ENCODE results near the gene PRSS33. TPM values are rescaled to one million over a fixed set of nuclear protein-coding genes. Genes with fewer than 3 reads are reported as not detected.

The PRSS33 gene
- total RNA-seq, 1 experiment from 2014 or later: not detected

DNA sequence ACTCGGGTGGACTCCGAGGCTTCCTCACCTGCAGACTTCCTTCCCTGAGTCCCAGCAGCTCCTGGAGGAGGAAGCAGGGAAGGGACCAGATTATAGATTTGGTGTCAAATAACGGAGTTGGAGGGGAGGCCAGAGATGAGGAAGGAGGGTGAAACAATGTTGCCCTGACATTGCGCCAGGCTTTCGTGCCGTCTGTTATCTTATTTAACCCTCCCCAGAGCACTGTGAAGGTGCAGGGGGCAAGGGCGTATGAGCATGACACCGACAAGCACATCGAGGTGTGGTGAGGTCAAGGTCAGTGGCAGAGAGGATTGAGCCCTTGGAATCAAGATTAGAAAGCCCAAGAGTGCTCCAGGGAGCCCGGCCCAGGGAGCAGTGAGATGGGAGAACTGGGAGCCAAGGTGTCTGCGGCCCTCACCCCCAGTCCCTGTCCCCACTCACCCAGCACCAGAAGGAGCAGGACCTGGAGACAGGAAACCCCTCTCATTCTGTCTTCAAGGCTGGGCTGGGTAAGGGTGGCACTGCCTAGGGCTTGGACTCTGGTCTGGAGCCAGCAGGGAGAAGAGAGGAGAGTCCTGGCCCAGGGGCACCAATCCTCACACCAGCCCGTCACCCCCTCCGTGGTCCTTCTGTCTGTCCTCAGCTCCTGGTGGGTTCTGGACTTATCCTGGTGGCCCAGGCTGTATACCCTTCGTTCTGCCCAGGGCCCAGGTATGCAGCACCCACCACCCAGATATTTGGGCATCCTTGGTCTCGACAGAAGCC is 1.1 kb downstream of the PRSS33 start:
- no peaks in the 10 kb centered on the region for H3K9me2 ChIP-seq (replicated peaks; ENCODE audit: insufficient read depth, low read length)
- H3K9ac ChIP-seq (ENCODE audit: low read length): no peak overlapping the region
- no peaks in the 10 kb centered on the region for H3K79me2 ChIP-seq (ENCODE audit: low read length)
- H2AFZ ChIP-seq (ENCODE audit: low read length): no peak overlapping the region
- no peak for DNase-seq
- no peaks in the 10 kb centered on the region for H3K27me3 ChIP-seq (ENCODE audit: low read length)
- H3K27ac ChIP-seq (ENCODE audit: low read length): no peak overlapping the region
- no peaks in the 10 kb centered on the region for H3K9me3 ChIP-seq (ENCODE audit: low read length)
- H3K4me1 ChIP-seq (ENCODE audit: low read length): no peaks in the 10 kb centered on the region
- H3K4me3 ChIP-seq (ENCODE audit: low read length): no peak overlapping the region
- no peaks in the 10 kb centered on the region for H3K36me3 ChIP-seq (ENCODE audit: insufficient read depth, low read length)
- no peak overlapping the region for H3K4me2 ChIP-seq (ENCODE audit: low read depth, low read length, poor library complexity, severe bottlenecking)
- H4K20me1 ChIP-seq (ENCODE audit: insufficient read depth, low read depth, low read length): no peaks in the 10 kb centered on the region

- DNase-seq: no peak
- no peak overlapping the region for H3K4me2 ChIP-seq (ENCODE audit: low read depth, low read length, poor library complexity, severe bottlenecking)
Measured at GRCh38 chr16:2785101-2785991, 2.0 kb downstream of the PRSS33 start.

GRCh38 chr16:2784358-2785100 is 2.8 kb downstream of the PRSS33 start:
- no peaks in the 10 kb centered on the region for H4K20me1 ChIP-seq (ENCODE audit: insufficient read depth, low read depth, low read length)
- no peak for DNase-seq
- H3K36me3 ChIP-seq (ENCODE audit: insufficient read depth, low read length): no peaks in the 10 kb centered on the region
- no peaks in the 10 kb centered on the region for H3K9me2 ChIP-seq (replicated peaks; ENCODE audit: insufficient read depth, low read length)
- no peak overlapping the region for H3K4me2 ChIP-seq (ENCODE audit: low read depth, low read length, poor library complexity, severe bottlenecking)
- H3K9me3 ChIP-seq (ENCODE audit: low read length): no peaks in the 10 kb centered on the region
- H3K4me1 ChIP-seq (ENCODE audit: low read length): no peaks in the 10 kb centered on the region
- no peak overlapping the region for H3K27ac ChIP-seq (ENCODE audit: low read length)
- no peaks in the 10 kb centered on the region for H3K79me2 ChIP-seq (ENCODE audit: low read length)
- no peak overlapping the region for H2AFZ ChIP-seq (ENCODE audit: low read length)
- no peak overlapping the region for H3K9ac ChIP-seq (ENCODE audit: low read length)
- no peaks in the 10 kb centered on the region for H3K27me3 ChIP-seq (ENCODE audit: low read length)
- H3K4me3 ChIP-seq (ENCODE audit: low read length): no peak overlapping the region

More at GRCh38 chr16:2785101-2785991, 2.0 kb downstream of the PRSS33 start:
- no peaks in the 10 kb centered on the region for H3K27me3 ChIP-seq (ENCODE audit: low read length)
- H3K79me2 ChIP-seq (ENCODE audit: low read length): no peaks in the 10 kb centered on the region
- H4K20me1 ChIP-seq (ENCODE audit: insufficient read depth, low read depth, low read length): no peaks in the 10 kb centered on the region
- H3K9me2 ChIP-seq (replicated peaks; ENCODE audit: insufficient read depth, low read length): no peaks in the 10 kb centered on the region
- no peaks in the 10 kb centered on the region for H3K4me1 ChIP-seq (ENCODE audit: low read length)
- no peak overlapping the region for H3K9ac ChIP-seq (ENCODE audit: low read length)
- no peak overlapping the region for H3K4me3 ChIP-seq (ENCODE audit: low read length)
- H3K36me3 ChIP-seq (ENCODE audit: insufficient read depth, low read length): no peaks in the 10 kb centered on the region
- no peak overlapping the region for H3K27ac ChIP-seq (ENCODE audit: low read length)
- no peak overlapping the region for H2AFZ ChIP-seq (ENCODE audit: low read length)
- no peaks in the 10 kb centered on the region for H3K9me3 ChIP-seq (ENCODE audit: low read length)

GRCh38 chr16:2783581-2784357 is 3.6 kb downstream of the PRSS33 start:
- Histone ChIP-seq H3K9me3 (ENCODE audit: low read length) (no peaks in the 10 kb centered on the region), H3K4me1 (ENCODE audit: low read length) (no peaks in the 10 kb centered on the region)

DNA sequence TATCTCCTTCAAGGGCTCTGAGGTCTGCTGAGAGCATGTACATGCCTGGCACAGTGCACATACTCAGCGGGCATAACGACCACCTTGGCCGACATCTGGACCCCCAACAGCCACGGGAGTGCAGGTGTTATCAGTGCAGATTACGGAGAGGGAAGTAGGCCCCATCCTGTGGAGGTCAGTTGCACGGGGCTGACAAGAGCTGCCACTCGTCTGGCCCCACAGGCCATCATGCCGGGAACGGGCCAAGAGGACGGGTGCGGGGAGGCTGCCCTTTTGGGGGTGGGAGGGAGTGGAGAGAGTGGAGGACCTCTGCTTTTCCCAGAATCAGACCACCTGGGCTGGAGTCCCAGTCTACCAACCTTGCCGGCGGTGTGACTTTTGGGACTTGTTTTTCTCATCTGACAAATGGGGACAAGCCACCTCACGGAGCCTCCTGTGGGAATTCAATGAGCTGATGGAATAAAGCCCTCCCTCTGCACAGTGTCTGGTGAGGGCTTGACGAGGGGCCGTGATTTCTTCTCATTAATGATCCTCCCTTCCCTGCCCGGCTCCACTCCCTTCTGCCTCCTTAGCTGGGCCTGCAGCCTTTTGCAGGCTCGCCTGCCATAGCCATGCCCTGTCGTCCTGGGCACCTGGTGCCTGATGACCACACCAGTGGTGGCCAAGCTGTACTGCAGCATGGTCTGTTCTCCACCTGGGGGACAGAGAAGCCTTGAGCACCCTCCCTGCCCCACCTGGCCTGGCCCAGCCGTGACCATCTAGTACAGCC is 4.6 kb downstream of the PRSS33 start:
- Histone ChIP-seq H3K27ac (ENCODE audit: low read length) (no peak overlapping the region), H2AFZ (ENCODE audit: low read length) (no peak overlapping the region), H3K4me3 (ENCODE audit: low read length) (no peak overlapping the region), H3K9me3 (ENCODE audit: low read length) (no peaks in the 10 kb centered on the region), H3K9me2 (replicated peaks; ENCODE audit: insufficient read depth, low read length) (no peaks in the 10 kb centered on the region), H3K9ac (ENCODE audit: low read length) (no peak overlapping the region), H4K20me1 (ENCODE audit: insufficient read depth, low read depth, low read length) (no peaks in the 10 kb centered on the region), H3K4me1 (ENCODE audit: low read length) (peaks cover 8% of the 10 kb centered on the region), H3K27me3 (ENCODE audit: low read length) (no peaks in the 10 kb centered on the region), H3K36me3 (ENCODE audit: insufficient read depth, low read length) (no peaks in the 10 kb centered on the region), H3K4me2 (ENCODE audit: low read depth, low read length, poor library complexity, severe bottlenecking) (no peak overlapping the region), H3K79me2 (ENCODE audit: low read length) (peaks cover 3% of the 10 kb centered on the region; the same call in 1 of the 2 replicates)
- no peak for DNase-seq

More at GRCh38 chr16:2783581-2784357, 3.6 kb downstream of the PRSS33 start:
- H3K4me3 ChIP-seq (ENCODE audit: low read length): no peak overlapping the region
- H2AFZ ChIP-seq (ENCODE audit: low read length): no peak overlapping the region
- H3K27me3 ChIP-seq (ENCODE audit: low read length): no peaks in the 10 kb centered on the region
- DNase-seq: no peak
- no peaks in the 10 kb centered on the region for H3K9me2 ChIP-seq (replicated peaks; ENCODE audit: insufficient read depth, low read length)
- no peaks in the 10 kb centered on the region for H3K79me2 ChIP-seq (ENCODE audit: low read length)
- H3K27ac ChIP-seq (ENCODE audit: low read length): no peak overlapping the region
- no peaks in the 10 kb centered on the region for H4K20me1 ChIP-seq (ENCODE audit: insufficient read depth, low read depth, low read length)
- no peak overlapping the region for H3K4me2 ChIP-seq (ENCODE audit: low read depth, low read length, poor library complexity, severe bottlenecking)
- no peak overlapping the region for H3K9ac ChIP-seq (ENCODE audit: low read length)
- H3K36me3 ChIP-seq (ENCODE audit: insufficient read depth, low read length): no peaks in the 10 kb centered on the region

- DNase-seq: no peak
- no peaks in the 10 kb centered on the region for H3K36me3 ChIP-seq (ENCODE audit: insufficient read depth, low read length)
- H3K27me3 ChIP-seq (ENCODE audit: low read length): no peaks in the 10 kb centered on the region
- H3K9ac ChIP-seq (ENCODE audit: low read length): no peak overlapping the region
- no peaks in the 10 kb centered on the region for H3K9me3 ChIP-seq (ENCODE audit: low read length)
- no peak overlapping the region for H3K4me2 ChIP-seq (ENCODE audit: low read depth, low read length, poor library complexity, severe bottlenecking)
- H3K79me2 ChIP-seq (ENCODE audit: low read length): peaks cover 22% of the 10 kb centered on the region
- no peak overlapping the region for H3K4me3 ChIP-seq (ENCODE audit: low read length)
- H4K20me1 ChIP-seq (ENCODE audit: insufficient read depth, low read depth, low read length): no peaks in the 10 kb centered on the region
- H3K4me1 ChIP-seq (ENCODE audit: low read length): peaks cover 18% of the 10 kb centered on the region
- H3K9me2 ChIP-seq (replicated peaks; ENCODE audit: insufficient read depth, low read length): no peaks in the 10 kb centered on the region
- no peak overlapping the region for H3K27ac ChIP-seq (ENCODE audit: low read length)
- no peak overlapping the region for H2AFZ ChIP-seq (ENCODE audit: low read length)
Measured at GRCh38 chr16:2779978-2780898, 7.1 kb downstream of the PRSS33 start.
